Anterior cingulate cortex (tissue), 58 donors: ENCODE data around the gene TMEM54.

Experiments
- DNase-seq, 58 donors: peaks; one replicate each; lab custom pipeline; 2025; lab: John Stamatoyannopoulos, UW

Gene TMEM54, protein sequence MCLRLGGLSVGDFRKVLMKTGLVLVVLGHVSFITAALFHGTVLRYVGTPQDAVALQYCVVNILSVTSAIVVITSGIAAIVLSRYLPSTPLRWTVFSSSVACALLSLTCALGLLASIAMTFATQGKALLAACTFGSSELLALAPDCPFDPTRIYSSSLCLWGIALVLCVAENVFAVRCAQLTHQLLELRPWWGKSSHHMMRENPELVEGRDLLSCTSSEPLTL

DNA sequence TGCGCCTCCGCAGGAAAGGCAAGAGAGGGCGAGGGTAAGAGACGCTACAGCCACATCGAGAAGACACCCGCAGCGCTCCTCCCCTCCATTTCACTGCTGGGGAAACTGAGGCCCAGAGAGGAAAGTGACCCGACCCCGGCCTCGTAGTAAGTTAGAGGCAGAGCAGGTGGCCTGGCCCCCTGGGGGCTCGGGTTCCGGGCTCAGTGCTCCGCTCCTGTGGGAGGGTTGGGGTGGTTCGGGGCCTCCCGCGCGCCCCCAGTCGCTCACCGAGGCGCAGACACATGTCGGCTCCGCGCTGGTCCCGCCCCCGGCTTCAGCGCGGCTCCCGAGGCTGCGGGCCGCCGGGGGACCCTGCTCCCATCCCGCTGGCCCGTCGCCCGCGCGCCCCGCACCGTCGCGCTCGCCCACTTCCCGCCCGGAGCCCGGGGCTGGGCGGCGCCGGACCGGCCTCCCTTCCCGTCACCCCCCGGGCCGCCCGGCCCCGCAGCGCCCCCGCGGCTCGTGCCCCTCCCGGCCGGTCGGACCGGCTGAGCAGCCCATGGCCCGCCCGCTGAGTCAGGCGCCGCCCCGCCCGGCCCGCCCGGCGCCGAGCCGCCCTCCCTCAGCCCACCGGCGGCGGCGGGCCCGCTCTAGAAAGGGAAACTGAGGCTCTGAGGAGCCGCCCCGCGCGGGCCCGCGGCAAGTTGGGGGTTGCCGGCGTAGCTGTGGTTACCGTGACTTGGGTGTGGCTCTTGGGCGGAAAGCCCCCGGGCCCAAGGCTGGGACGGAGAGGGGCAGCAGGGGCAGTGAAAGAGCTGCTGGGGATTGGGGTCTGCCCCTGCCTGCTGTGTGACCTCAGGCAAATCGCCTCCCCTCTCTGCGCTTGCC, at the start of gene TMEM54:
Gene TMEM54, minus strand, starts transcription at position 434 of the 867 bp plus-strand sequence. Its CDS starts 151 bp downstream, at position 283.
- peak in 11 of 58 donors; percentile 24 to 60 (median 35) for DNase-seq

DNA sequence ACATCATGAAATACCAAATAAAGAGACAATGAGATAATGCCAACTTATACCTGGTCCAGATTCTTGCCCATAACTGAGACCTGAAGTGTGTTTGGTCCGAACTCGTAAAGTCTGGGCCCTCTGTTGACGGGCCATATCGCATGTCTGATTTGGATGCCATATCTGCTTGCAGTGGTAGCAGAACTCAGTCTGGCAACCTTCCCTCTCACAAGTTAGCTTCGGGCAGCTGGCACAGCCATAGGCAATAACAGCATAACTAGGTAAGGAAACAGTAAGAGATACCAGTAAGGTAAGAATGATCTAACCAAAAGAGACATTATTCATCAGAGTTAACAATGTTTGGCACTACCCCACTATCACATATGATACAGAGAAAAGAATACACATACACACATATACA, 48.3 kb upstream of the TMEM54 start:
- no peak for DNase-seq

DNA sequence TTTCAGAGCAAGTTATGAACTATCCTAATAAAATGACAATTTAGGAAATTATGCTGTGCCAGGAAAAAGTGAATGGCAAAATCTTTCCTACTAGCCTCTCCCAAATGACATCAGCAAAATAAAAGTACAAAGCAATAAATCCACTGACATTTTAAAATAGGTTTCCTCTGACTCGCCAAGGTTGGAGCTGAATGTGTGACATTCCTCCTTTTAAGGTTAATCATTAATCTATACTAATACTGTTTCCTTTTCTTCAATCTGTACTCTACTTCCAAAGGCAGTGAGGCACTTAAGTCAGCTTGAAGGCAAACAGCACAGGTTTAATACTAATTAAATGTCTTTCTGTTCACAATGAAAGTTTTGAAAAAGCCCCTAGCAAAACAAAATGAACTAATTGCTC, 47.7 kb upstream of the TMEM54 start:
- no peak for DNase-seq

DNA sequence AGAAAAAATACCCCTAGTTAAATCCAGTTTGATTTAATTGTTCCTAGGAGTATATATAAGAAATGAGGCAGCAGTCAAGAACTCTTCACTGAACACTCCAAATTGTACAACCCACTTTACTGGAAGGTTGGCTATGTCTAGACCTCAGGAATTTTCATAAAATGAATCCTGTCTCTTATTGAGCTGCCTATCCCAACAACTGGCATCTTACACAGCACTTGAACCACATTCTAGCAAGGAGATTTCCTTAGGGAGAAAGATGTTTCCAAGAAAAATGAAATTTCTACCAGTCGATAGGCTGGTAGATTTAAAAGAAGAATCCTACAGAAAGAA, 47.2 kb upstream of the TMEM54 start:
- DNase-seq: no peak

DNA sequence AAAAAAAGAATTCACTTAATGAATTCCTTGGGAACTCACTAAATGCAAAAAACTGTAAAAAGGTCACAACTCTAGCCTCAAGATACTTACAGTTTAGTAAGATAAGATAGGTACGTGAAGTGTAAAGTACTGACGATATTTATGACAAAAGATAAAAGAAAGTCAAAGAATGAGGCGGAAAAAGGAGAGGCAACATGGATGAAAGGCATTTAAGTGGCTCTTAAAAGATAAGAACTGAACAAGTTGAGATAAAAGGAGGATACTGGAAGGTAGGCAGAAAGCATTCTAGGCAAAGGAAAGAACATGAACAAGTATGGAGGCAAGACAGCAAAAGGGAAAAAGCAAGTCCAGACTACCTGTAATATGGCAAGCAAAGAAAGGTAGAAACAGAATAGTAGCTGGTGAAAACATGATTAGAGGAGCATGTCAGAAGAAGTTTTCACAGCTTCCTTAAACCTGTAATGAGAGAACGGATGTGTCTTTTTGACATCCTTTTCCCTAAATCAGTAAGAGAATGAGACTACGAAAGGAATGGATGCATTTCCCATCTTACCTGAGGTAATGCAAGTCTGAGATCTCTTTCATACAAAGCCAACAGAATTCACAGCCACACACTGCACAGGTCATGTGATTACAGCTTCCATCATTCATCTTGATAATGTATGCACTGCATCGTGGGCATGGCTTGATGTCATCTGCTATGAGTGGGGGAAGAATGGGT, 46.6 kb upstream of the TMEM54 start:
- no peak for DNase-seq

DNA sequence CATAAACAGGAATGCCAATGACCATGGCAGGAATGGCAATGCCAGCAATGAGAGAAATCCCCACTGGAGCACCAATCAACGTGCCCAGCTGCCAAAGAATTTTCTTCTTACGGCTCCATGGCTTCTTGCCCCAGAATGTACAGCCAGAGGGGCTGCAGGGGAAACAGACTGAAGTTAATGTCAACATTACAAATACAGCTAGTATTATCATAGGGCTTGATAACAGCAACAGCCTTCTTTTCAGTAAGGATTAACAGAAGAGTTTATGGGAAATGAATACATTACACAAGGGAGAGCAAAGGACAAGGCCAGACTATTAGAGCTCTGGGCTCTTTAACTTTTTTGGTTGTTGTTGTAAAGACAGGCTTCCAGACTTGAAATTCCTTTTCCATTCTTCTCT, 45.2 kb upstream of the TMEM54 start:
- no peak for DNase-seq

DNA sequence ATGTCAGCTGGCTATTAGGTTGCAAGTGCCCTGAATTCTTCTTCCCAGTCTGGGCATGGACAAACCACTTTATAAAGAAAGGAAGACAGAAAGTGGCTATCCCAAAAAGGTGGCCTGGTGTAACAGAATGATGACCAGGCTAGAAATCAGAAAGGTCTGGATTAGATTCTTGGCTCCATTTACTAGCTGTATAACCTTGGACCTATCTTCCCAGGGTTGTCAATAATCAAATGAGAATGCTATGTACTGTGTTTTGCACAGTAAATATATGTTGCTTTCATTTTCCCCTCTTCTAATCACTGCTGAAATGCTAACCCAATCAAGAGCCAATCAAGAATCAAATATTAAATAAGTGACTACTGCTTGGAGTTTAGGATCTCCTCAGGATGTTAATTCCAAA, 43.0 kb upstream of the TMEM54 start:
- DNase-seq: no peak

DNA sequence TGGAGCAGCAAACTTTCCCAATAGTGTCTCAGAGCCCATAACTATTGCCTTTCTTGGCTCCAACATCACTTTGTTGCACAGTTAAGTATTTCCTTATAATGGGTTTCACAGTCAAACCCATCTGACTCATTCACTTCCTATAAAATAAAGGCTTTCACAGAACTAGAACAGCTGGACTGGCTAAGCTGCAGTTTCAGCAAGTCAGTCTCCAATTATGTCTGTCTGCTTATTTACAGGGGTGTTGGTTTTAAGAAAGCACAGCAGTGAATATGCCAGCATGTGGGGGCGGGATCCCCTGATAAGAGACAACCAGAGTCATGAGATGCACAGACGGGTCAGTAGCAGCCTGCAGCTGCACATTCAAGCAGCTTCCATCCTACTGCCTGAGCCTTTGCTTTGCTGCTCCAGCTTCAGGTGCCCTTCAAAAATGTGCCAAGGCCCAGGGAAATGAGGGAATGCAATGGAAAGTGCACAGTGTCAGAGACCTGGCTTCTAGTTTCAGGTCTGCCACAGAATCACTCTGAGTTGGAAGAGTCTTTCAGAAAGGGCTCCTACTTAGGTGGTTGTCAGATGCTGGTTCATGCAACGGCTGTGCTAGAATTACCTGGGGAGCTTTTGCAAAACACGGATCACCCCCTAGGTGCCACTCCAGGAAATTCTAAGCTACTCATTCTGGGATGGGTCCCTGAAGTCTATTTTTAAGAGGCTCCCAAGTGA, 38.6 kb upstream of the TMEM54 start:
- DNase-seq: peak in 7 of 58 donors; percentile 5 to 32 (median 14)

DNA sequence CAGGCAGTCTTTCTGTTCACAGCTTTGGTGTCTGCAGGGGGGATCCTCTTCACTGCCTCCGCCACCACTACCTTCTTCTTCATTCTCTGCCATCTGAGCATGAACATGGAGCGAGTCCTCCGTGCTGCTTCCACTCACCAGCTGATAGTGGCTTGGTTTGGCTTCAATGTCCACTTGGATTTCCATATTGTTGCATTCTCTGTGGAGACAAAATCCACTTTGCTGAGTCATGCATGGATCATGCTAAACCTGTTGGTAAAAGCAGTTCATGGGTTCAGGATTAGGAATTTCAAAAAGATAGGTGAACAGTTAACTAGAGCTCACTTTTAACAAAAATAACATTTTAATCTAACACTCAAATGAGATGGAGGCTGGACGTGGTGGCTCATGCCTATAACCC, 35.9 kb upstream of the TMEM54 start:
- DNase-seq: no peak

DNA sequence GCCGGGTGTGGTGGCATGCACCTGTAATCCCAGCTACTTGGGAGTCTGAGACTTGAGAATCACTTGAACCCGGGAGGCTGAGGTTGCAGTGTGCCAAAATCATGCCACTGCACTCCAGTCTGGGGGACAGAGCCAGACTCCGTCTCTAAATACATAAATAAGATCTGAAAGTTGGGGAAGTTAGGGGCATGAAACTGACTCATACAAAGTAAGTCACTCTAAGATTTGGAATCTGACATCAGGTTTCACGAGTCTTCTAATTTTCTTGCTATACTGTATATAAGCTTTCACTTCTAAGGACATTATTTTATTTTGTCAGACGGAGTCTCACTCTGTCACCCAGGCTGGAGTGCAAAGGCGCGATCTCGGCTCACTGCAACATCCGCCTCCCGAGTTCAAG, 33.3 kb upstream of the TMEM54 start:
- no peak for DNase-seq

DNA sequence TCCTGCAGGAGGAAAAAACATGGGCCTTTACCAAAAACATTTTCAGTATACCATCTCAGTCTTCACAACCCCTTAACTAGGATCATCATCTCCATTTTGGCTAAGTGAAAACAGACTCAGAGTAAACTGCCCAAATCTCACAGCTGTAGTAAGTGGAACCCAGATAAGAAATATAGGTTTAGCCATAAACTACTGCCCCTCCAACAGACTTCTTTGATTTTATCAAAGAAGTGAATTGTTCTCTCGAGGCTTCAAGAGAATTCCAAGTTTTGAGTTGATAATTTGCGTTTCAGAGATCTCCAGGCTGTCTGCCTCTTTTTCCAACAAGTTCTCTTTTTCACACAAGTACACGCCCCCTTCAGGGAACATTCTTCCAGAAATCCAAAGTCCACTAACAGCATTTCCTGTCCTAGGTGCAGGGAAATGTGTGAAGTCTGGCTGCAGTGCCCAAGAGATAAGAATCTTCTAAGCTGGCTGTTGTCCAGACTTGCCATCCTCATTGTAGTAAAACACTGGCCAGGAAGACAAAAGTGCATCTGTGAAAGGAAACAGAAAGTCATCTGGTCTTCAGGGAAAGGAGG, 32.6 kb upstream of the TMEM54 start:
- no peak for DNase-seq

DNA sequence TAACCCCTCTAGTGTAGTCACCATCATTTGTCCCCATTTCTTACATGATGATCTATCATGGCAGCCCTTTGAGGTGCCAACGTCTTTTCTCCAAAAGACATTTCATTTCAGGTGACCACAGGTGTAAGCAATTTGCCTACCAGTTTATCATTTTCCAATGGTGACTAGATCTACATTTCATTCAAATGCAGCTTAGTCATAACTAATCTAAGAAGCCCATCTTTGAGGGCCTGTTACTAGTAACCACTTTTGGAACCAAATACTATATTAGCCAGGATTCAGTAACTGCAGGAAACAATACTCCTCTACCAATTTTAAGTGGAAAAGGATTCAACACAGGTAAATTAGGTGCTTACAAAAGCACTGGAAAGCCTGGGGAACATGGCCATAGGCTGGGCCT, 30.6 kb upstream of the TMEM54 start:
- no peak for DNase-seq

DNA sequence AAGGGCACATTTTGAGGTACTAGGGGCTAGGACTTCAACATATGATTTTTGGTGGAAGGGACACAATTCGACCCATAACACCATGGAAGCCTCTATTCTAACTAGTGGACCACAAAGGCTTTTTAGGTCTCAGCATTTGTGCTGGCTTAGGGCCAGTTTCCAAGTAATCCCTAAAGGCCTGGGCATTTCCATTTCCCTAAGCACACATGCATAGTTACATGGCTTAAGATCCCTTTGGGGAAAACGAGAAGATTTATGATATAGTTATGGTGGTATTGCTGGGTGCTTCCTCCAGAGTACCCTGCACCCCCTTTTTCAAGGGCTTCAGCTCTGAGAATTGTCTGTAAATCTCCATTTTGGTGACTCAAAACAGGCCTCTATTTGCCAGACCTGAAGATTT, 28.2 kb upstream of the TMEM54 start:
- DNase-seq: no peak

DNA sequence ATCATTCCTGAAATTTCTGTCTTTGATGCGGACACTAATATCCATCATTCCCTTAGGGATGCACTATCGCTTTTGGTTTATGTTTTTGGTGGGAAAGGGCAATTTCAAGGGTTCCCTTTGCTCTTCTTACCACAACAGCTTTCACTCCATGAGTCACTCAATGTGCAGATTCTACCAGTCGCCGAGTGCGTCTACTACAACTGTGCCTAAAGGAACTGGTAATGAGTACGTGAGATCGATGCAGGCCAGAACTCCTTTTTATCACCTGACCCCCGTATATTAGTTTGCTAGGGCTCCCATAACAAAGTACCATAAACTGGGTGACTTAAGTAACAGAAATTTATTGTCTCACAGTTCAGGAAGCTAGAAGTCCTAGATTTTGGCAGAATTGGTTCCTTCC, 27.5 kb upstream of the TMEM54 start:
- DNase-seq: no peak

DNA sequence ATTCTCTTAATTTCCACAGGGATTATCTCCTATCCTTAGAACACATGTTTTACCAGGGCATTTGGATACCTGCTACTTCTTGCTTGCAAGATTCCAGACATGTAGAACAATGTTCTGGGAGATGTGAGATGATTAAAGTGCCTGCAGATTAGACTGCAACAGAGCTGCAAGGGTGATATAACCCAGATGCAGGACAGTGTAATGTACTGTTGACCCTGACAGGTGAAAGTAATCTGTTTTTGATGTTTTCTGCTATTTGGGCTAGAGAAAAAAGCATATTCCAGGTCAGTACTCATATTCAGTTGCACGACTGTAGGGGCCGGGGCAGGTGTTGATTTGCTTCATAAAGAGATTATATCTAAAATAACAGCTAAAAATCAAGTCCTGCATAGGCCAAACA, 27.1 kb upstream of the TMEM54 start:
- DNase-seq: no peak

DNA sequence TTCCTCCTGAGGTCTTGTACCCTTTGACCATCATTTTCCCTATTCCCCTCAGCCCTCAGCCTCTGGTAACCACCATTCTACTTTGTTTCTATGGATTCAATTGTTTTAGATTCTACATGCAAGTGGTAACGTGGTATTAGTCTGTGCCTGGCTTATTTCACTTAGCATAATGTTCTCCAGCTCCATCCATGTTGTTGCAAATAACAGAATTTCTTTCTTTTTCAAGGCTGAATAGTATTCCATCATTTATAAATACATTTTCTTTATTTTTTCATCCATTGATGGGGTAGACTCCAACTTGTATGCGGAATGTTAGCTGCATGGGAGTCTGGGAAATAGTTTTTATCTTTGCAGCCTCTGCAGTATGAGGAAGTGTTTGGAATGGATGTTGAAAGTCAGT, 26.3 kb upstream of the TMEM54 start:
- no peak for DNase-seq

DNA sequence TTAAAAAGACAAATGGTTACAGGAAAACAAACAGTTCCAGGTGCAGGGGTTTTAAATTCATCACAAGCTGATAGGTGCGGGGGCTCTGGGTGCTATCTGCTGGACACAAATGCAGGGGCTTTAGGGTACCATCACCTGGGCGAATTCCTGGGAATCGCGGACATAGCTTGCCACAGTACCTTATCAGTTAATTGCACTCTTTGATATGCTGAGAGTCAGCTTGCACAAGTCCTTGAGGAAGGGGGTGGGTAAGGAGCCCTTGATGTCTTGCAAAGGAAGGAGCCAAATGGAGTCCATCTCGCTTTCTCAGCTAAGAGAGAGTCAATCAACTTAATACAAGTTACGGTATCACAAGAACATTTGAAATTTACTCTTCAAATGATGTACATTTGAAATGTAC, 25.4 kb upstream of the TMEM54 start:
- DNase-seq: no peak

DNA sequence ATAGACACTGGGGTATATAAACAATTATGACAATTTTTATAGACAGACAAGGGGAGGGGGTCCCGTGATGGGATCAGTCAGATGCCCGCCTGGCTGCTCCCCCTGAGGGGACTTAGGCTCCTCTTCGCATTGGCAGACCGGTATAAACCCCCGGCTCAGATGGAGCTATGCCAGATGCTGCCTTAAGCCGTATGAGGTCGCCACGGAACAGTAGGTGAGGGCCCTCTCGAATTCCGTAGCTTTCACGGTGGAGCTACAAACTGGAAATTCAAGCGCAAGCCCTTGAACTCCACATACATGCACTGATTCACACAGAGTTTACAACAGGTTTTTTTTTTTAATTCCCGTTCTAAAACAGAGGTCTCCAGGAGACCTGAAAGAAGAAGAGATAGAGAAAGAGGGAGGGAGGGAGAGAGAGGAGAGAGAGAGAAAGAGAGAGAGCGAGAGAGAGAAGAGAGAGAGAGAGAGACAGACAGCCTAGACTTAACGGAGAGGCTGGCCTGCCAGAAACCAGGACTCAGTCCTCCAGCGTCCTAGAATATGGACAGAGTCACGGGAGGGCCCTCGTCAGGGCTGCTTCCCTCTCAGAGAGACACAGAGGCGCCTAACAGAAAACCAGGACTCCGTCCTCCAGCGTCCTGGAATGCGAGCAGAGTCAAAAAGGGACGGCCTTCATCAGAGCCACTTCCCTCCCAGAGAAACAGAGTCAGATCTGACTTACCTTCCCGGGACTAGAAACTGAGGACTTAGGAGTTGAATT, 24.4 kb upstream of the TMEM54 start:
- DNase-seq: no peak

DNA sequence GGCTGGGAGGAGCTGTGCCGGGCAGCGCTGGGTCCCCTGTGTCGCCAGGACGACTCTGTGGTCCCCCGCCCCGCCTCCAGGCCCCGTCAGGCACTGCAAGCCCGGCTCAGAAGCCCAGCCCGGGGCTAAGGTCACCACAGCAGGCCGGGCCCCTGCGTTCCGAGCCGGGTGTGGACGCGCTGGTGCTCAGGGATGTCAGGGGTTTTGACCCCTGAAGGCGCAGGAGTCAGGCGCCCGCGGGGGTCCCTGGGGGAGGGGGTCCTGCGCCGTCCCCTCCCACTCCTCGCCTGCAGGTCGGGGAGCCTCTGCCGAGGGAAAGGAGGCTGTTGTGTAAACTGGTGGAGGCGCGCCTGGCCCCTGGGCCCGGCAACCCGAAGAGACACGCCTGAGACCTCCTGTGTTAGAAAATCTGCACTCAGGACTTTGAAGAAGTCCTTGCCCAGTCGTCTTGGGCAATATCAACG, 23.7 kb upstream of the TMEM54 start:
- no peak for DNase-seq

DNA sequence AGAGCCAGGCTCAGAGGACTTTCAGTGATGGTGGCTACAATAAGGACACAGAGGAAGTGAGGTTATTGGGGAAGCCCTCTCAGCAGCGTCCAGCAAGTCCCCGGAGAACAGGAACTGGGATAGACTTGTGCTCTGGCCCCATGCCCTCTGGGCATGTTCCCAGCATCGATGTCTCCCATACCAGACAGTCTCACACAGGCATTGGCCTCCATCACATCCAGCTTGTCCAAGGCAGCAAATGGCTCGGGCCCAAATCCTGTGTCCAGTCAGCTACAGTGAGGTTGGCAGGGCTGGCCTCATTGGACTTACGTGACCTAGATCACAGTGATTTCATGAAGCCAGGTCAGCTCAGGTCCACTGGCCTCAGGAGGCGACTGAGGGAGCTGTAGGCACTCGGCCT, 19.6 kb upstream of the TMEM54 start:
- DNase-seq: no peak
